ENCODE results near the gene ABCC8.
A peak's percentile ranks its signal among the peaks of the same experiment; 100 is the strongest.

The ABCC8 gene

GRCh38 chr11:17504330-17505107 is 27.9 kb upstream of the ABCC8 start:
- peak; percentile 82 for DNase-seq

- DNase-seq = no peak
These were observed 26.0 kb upstream of the ABCC8 start for GRCh38 chr11:17502630-17503029.

DNA sequence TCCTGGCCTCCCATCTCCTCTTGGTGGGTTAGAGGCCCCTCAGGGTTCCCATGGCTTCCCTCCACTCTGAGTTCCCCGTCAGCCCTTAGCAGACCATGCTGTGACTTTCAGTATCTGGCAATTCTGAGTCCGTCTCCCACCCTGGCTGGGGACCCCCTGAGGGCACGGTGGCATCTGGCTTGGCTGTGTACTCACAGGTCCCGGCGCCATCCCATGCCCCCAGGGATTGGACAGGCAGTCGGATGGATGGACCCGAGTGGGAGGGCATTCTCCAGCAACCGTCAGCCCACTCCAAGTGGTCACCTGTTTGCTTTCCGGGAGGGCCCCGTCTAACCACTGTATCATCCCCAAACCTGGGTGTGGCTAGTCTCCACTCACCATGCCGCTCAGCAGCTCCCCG is 24.0 kb upstream of the ABCC8 start:
- no peak for DNase-seq

DNA sequence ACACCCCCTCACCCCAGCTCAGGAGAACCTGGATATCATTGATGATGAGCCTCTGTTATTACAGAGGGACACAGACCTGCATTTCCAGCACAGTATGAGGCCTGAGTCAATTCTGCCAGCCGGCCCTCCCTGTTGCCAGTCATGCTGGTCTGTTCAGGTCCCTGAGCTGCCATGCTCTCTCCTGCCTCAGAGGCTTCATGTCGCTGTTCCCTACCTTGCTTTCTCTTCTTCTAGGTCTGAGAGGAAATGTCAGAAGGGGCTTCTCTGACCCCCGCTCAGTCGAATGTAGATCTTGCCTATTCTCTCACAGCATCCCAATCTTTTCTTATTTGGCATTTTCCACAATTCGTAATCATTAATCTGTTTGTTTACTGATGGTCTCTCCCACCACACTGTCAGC is 21.8 kb upstream of the ABCC8 start:
- no peak for DNase-seq

- DNase-seq = no peak
These were observed 21.4 kb upstream of the ABCC8 start for GRCh38 chr11:17498058-17498457.

DNA sequence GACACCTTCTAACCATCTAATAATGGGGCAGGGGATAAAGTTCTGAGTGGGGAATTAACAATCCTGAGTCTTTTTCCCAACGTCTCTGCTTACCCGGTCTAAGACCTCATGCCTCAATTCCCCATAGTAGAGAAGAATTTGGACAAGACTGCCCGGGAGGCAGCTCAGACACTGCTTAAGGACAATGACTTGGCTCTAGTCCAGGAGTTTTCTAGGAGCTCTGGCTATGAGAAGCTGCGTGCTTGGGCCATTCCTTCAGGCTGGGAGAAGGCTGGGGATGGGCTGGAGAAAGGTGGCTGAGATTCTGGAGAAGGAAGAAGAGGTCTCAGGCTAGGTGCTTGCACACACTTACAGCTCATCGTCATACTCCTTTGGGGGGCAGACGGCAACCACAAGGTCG is 19.8 kb upstream of the ABCC8 start:
- DNase-seq = no peak

DNA sequence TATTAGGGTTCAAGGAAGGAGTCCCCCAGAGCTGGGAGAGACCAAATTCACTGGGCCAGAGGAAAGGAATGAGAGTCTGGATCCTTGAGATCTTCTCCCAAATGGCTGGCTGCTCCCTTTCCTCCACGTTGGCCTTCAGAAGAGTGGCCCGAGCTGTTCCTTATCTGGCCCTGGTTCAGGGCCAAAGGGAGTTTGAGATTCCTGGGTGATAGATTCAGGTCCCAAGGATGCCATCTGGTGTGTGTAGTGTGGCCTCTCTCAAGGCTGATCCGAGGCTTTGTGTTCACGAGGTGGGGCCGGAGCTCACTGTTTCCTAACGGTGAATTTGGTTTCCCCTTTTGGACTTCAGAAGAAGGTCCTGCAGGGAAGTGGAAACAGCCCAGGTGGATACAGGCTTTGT is 17.4 kb upstream of the ABCC8 start:
- DNase-seq = no peak

DNA sequence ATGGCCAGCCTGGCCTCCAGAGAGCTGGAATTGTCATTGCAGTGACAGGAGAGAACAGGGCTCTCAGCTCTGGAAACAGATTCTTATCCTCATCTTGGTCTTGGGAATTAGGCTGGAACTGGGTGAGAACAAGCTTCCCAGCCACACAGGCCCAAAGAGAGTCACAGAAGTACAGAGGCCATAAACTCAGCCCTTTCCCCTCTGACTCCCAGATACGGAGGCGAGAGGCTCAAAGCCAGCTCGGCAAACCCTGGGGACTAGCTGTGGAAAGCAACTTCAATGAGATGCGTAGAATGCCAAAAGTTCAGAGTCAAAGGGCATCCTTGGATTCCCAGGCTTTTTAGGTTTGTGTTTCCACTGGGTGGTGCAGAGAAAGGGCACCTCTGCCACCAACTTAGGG is 14.3 kb upstream of the ABCC8 start:
- DNase-seq = no peak

- DNase-seq = no peak
These were observed 13.6 kb upstream of the ABCC8 start for GRCh38 chr11:17490232-17490631.

- DNase-seq = no peak
These were observed 13.1 kb upstream of the ABCC8 start for GRCh38 chr11:17489751-17490150.

- DNase-seq = no peak
These were observed 11.9 kb upstream of the ABCC8 start for GRCh38 chr11:17488563-17488962.

DNA sequence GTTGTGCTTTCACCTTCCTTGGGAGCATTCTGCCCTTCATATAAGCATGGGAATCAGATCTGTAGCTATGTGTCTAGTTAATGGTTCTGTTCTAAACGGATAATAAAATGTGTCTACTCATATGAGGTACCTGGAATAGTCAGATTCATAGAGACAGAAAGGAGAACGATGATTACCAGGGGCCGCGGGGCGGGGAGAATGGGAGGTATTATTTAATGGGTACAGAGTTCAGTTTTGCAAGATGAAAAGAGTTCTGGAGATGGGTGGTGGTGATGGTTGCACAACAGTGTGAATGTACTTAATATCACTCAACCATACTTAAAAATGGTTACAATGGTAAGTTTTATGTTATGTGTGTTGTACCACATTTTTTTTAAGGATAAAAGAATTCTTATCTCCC is 10.0 kb upstream of the ABCC8 start:
- no peak for DNase-seq

- no peak for DNase-seq
These were observed 6.9 kb upstream of the ABCC8 start for GRCh38 chr11:17483505-17483904.

DNA sequence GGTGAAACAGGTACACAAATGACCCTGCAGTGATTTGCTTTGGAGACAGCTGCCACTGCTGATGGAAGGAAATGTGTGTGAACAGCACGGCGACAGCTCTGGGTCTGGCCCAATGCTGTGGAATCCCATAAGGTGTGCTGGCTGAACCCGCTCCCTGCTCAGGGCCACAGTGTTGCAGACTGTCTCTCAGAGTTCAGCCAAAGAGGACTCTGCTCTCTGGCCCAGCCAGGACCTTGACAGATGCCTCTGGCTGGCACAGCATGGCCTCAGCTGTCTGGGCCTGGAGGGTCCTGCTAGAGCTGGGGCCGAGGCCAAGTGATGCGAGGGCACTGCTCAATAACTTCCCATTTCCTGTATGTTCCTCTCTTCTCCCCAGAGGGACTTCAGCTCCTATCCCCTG is 5.3 kb upstream of the ABCC8 start:
- no peak for DNase-seq

- DNase-seq = no peak
These were observed 2.9 kb upstream of the ABCC8 start for GRCh38 chr11:17479284-17480214.

GRCh38 chr11:17478070-17478469 is 1.4 kb upstream of the ABCC8 start:
- no peak for DNase-seq

DNA sequence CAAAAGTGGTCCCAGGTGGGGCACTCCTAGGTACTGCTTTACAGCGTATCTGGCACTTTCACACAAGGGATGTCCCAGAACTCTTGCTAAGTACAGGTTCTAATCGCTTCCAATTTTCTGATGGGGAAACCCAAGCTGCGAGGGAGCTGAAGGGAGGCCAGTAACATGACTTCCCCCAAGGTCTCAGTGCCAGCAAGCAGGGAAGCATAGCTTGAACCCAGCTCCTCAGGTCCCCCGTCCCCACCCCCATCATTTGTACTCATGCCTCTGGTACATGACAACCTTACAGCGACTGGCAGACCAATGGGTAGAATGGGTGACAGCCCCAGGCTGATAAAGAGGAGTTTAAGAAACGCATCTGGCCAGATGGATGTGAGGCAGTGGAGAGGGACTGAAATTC is 716 bp upstream of the ABCC8 start:
- DNase-seq = no peak

DNA sequence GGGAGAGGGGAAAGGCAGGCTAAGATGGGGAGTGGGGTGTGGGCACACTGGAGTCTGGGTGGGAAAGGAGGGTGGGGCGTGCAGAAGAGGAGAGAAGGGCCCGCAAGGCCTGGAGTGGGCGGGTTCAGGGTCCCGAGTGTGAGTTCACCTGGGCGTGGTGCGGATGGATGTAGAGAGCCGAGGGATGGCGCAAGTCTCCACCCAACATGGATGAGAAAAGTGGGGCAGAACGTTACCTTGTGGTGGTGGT is 364 bp upstream of the ABCC8 start:
- no peak for DNase-seq

DNA sequence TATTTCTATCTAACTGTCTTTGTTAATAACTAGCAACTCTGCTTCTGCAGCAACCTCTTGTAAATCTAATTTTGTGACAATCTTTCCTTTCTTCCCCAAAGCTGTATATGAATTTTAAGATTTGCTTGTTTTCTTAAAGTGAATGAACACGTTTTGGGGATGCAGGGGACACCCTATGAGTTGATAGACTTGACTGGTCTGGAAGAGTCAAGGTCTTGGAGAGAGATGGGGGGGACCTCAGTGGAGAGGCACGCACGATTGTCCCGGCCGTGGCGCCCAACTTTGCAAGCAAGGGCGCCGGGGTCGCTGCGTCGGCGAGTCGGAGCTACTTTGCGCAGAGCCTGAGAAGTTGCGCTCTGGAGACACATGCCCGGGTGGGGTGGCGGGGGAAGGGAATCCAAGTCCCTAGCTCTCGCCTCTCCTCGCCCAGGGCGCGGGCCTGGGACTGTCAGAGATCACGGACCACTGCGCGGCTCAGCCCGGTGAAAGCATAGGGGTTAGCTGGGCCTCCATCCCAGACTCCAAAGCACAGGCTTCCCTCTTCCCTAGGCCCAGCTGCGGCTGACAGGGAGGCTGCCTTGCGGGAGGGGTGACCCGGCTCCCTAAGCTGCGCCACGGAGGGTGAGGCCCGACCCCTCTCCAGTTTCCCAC is 854 bp downstream of the ABCC8 start:
- DNase-seq = no peak

GRCh38 chr11:17473071-17473744 is 3.4 kb downstream of the ABCC8 start:
- no peak for DNase-seq

- DNase-seq = no peak
These were observed 4.2 kb downstream of the ABCC8 start for GRCh38 chr11:17472467-17472866.

DNA sequence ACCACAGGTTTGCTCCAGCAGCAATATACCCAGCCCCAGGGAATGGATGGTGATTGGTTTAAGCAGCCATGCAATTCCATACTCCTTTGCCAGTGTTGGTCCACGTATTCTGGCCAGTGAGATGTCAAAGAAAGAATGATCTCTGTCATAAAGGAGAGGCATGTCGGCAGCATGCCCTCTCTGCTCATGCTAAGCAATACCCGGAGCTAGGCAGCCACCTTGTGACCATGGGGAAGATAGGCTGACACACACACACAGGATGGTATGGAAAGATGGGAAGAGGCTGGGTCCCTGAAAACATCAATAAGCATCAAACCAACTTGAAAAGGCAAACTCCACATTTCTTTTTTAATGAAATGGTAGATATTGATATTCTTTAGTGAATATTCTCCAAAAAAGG is 5.1 kb downstream of the ABCC8 start:
- DNase-seq = no peak

DNA sequence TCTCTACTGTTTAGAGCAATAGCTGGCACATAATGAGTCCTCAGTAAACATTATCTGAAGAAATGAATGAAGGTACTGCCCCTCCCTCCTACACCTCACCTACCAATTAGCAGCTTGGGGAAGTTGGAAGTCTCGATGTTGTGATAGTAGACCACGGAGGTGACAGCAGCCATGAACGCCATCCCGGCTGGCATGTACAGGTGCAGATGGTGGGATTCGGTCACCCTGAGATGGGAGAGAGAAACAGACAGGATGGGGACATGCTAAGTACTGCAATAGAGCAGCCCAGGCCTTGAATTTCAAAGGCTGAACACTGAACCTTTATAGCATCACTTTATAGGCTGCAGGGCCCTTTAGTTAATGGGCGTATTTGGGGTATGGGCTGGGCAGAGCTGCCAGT is 6.6 kb downstream of the ABCC8 start:
- no peak for DNase-seq

DNA sequence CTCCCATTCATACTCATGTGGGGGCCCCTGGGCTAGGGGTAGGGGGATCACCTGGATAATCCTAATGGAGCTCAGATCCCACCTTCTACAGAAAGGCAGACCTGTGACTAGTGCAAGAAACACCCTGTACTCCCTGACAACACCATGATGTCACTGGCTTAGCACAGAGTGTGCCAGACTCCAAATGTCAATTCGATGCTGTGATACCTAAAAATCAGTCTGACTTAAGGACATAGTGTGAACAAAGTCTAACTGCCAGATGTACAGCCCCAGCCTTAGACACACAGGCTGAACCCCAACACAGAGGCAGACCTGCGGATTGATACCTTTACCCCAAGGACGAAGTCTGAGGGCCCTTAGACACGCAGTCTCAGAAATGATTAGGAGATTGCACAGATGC is 8.5 kb downstream of the ABCC8 start:
- no peak for DNase-seq

Measured in activated CD8-positive, alpha-beta memory T cell treated with anti-CD3 and anti-CD28 coated beads, Interleukin-2, amount 50 U/mL, for 4 hours (primary cell).